ENCODE measurements around the gene METRN.

Gene METRN

GRCh38 chr16:759110-759910 lies 44.4 kb downstream of the METRN start:
- Histone ChIP-seq H3K9me3 (ENCODE audit: severe bottlenecking) (no peaks in the 10 kb centered on the region), H3K27me3 (ENCODE audit: insufficient read depth, poor library complexity, severe bottlenecking) (no peaks in the 10 kb centered on the region), H3K27ac (ENCODE audit: poor library complexity, severe bottlenecking) (peak overlapping the region; percentile 48), H3K4me3 (ENCODE audit: severe bottlenecking) (no peak overlapping the region), H3K36me3 (ENCODE audit: low read depth) (no peaks in the 10 kb centered on the region), H3K4me1 (ENCODE audit: insufficient read depth, poor library complexity, severe bottlenecking) (peaks cover 34% of the 10 kb centered on the region)
- TF ChIP-seq, protein P1, sequence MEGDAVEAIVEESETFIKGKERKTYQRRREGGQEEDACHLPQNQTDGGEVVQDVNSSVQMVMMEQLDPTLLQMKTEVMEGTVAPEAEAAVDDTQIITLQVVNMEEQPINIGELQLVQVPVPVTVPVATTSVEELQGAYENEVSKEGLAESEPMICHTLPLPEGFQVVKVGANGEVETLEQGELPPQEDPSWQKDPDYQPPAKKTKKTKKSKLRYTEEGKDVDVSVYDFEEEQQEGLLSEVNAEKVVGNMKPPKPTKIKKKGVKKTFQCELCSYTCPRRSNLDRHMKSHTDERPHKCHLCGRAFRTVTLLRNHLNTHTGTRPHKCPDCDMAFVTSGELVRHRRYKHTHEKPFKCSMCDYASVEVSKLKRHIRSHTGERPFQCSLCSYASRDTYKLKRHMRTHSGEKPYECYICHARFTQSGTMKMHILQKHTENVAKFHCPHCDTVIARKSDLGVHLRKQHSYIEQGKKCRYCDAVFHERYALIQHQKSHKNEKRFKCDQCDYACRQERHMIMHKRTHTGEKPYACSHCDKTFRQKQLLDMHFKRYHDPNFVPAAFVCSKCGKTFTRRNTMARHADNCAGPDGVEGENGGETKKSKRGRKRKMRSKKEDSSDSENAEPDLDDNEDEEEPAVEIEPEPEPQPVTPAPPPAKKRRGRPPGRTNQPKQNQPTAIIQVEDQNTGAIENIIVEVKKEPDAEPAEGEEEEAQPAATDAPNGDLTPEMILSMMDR (IDR thresholded peaks at IDR 0.05; ENCODE audit: poor library complexity, severe bottlenecking): no peak
- ATAC-seq (ENCODE audit: low read depth) (peak; percentile 6; the same call in 1 of the 3 replicates), DNase-seq (ENCODE audit: low spot score) (peak; percentile 73)

DNA sequence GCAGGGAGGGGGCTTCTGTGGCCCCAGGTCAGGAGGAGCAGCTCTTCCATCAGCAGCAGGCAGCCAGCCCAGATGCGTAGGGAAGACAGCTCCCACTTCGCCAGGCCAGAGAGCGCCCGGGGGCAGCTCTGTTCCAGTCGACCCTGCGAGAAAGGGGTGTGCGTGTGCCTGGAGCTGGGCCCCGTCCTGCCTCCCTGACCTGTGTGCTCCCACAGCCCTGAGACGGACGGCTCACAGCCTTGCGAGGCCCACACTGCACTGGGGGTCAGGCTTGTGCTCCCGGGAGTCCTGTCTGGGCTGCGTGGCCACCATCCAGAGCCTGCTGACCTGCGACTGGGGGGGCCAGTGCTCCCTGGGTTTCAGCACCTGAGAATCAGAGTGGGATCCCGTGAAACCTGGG lies 45.1 kb downstream of the METRN start:
- Histone ChIP-seq H3K4me1 (ENCODE audit: insufficient read depth, poor library complexity, severe bottlenecking) (peaks cover 28% of the 10 kb centered on the region), H3K27me3 (ENCODE audit: insufficient read depth, poor library complexity, severe bottlenecking) (no peaks in the 10 kb centered on the region), H3K9me3 (ENCODE audit: severe bottlenecking) (no peaks in the 10 kb centered on the region), H3K27ac (ENCODE audit: poor library complexity, severe bottlenecking) (peak overlapping the region; percentile 48), H3K4me3 (ENCODE audit: severe bottlenecking) (no peak overlapping the region), H3K36me3 (ENCODE audit: low read depth) (no peaks in the 10 kb centered on the region)
- TF ChIP-seq, protein P1 (IDR thresholded peaks at IDR 0.05; ENCODE audit: poor library complexity, severe bottlenecking): no peak
- ATAC-seq (ENCODE audit: low read depth) (peak; percentile 2; the same call in 1 of the 3 replicates), DNase-seq (ENCODE audit: low spot score) (peak; percentile 74)

- TF ChIP-seq, protein P1 (IDR thresholded peaks at IDR 0.05; ENCODE audit: poor library complexity, severe bottlenecking): no peak
- no peaks in the 10 kb centered on the region for H3K27me3 ChIP-seq (ENCODE audit: insufficient read depth, poor library complexity, severe bottlenecking)
- ATAC-seq (ENCODE audit: low read depth): peak; percentile 75
- H3K4me1 ChIP-seq (ENCODE audit: insufficient read depth, poor library complexity, severe bottlenecking): peaks cover 28% of the 10 kb centered on the region
- no peaks in the 10 kb centered on the region for H3K9me3 ChIP-seq (ENCODE audit: severe bottlenecking)
- DNase-seq (ENCODE audit: low spot score): peak; percentile 88
- no peak within 1 kb of the TSS for H3K4me3 ChIP-seq (ENCODE audit: severe bottlenecking)
- H3K27ac ChIP-seq (ENCODE audit: poor library complexity, severe bottlenecking): peak within 1 kb of the TSS; percentile 48
- no peaks in the 10 kb centered on the region for H3K36me3 ChIP-seq (ENCODE audit: low read depth)
Observed at GRCh38 chr16:760545-761343, 45.8 kb downstream of the METRN start, which contains the start of gene MSLN. MSLN (plus strand) TSS chr16:760734; CDS start chr16:762681, 1,947 bp downstream.

DNA sequence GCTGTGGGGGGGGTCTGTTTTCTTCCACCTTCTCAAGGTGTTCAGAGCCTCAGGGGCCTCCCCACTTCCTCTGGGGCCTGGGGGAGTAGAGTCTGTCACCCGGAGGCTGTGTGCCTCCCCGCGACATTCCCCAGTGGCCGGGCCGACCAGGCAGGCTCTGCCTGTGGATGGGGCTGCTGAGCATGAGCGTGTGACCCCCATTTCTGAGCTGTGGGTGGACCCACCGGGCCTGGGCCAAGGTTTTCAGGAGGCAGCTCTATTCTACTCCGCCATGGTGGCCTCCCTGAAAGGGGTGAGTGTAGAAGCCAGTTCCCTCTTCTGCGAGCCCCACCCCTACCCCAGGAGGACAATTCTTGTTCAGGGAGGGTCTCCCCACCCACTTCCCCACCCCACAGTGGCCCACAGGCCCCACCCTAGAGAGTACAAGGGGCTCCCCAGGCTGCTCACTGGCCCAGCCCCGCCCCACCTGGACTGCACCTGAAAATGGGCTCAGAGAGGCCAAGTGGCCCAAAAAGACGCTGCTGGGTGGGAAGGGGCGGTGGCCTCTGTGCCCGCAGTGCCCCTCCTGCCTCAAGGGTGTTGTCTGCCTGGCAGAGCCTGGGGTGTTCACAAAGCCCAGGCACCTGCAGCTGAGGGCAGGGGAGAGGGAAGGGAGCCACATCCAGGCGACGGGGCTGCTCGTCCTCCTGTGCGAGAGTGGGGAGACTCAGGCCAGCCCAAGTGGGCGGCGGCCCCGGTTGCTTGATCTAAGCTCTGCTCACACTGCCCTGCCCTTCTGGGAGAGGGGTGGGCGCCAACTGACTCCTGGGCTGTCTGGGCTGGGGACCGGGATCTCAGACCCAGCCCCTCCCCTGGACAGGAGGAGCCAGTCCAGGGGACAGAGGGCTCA lies 47.0 kb downstream of the METRN start:
- Histone ChIP-seq H3K9me3 (ENCODE audit: severe bottlenecking) (no peaks in the 10 kb centered on the region), H3K27ac (ENCODE audit: poor library complexity, severe bottlenecking) (peak overlapping the region; percentile 48), H3K36me3 (ENCODE audit: low read depth) (no peaks in the 10 kb centered on the region), H3K4me1 (ENCODE audit: insufficient read depth, poor library complexity, severe bottlenecking) (peaks cover 28% of the 10 kb centered on the region), H3K4me3 (ENCODE audit: severe bottlenecking) (no peak overlapping the region), H3K27me3 (ENCODE audit: insufficient read depth, poor library complexity, severe bottlenecking) (no peaks in the 10 kb centered on the region)
- TF ChIP-seq, protein P1 (IDR thresholded peaks at IDR 0.05; ENCODE audit: poor library complexity, severe bottlenecking): no peak
- DNase-seq (ENCODE audit: low spot score) (no peak), ATAC-seq (ENCODE audit: low read depth) (no peak)
